Spleen (tissue), 11 donors: ENCODE data around the gene ROR1. TPM values are rescaled to one million over a fixed set of nuclear protein-coding genes. Genes with fewer than 3 reads are reported as not detected.

ENCODE experiments used
- DNase-seq: peaks from one replicate; pipeline ENCODE4 v3.0.0-alpha.2; 2020
- H3K27ac ChIP-seq, 8 donors: fragments of 200-600 bp; sonication (generic) in 7 of 8; 1 replicate in 4 of 8; 2 replicates in 4 of 8; pipeline versions ENCODE4 v1.5.0 to v1.8.0; 2016 to 2021; ENCODE audit warnings: inconsistent platforms in 4 of 8, mild to moderate bottlenecking in 4 of 8, moderate library complexity in 1 of 8
- H3K27me3 ChIP-seq, 7 donors: fragments of 200-600 bp; sonication (generic) in 6 of 7; replicated peaks in 1 of 7; 1 replicate in 4 of 7; 2 replicates in 3 of 7; pipeline versions ENCODE4 v1.5.0 to v1.8.0; 2016 to 2021; ENCODE audit warnings: inconsistent platforms in 3 of 7, mild to moderate bottlenecking in 1 of 7
- H3K36me3 ChIP-seq, 6 donors: fragments of 200-600 bp; sonication (generic) in 5 of 6; 1 replicate in 4 of 6; 2 replicates in 2 of 6; pipeline versions ENCODE4 v1.5.0 to v1.8.0; 2016 to 2021; ENCODE audit warnings: inconsistent platforms in 2 of 6
- H3K4me1 ChIP-seq, 6 donors: fragments of 200-600 bp; sonication (generic) in 5 of 6; 1 replicate in 3 of 6; 2 replicates in 3 of 6; pipeline versions ENCODE4 v1.5.0 to v1.8.0; 2016 to 2021; ENCODE audit warnings: inconsistent platforms in 3 of 6
- H3K4me3 ChIP-seq, 8 donors: fragments of 200-600 bp; sonication (generic) in 7 of 8; 1 replicate in 4 of 8; 2 replicates in 4 of 8; pipeline versions ENCODE4 v1.5.0 to v1.8.0; 2016 to 2021; ENCODE audit warnings: inconsistent platforms in 4 of 8, mild to moderate bottlenecking in 4 of 8, moderate library complexity in 2 of 8
- H3K9me3 ChIP-seq, 8 donors: fragments of 200-600 bp; sonication (generic) in 7 of 8; 1 replicate in 4 of 8; 2 replicates in 4 of 8; pipeline versions ENCODE4 v1.5.0 to v1.8.0; 2016 to 2021; ENCODE audit warnings: inconsistent platforms in 4 of 8
- POLR2A ChIP-seq, 3 donors: fragments of 450-650 bp; IDR thresholded peaks; one replicate each; pipeline ENCODE4 v1.5.1; 2017; ENCODE audit warnings: antibody characterized with exemption in 3 of 3, mild to moderate bottlenecking in 1 of 3
- POLR2AphosphoS5 ChIP-seq, 3 donors: sonication (generic); formaldehyde crosslinking; IDR thresholded peaks; one replicate each; pipeline ENCODE4 v1.5.1; 2017; ENCODE audit warnings: antibody characterized with exemption in 3 of 3
- WGBS, 5 donors: extraction: QIAGEN DNeasy Blood & Tissue Kit in 3 of 5; methylation state at CpG; one replicate each; pipeline versions ENCODE4 v1.1.5 to v1.1.7; 2013 to 2018; 5-methylcytosine and 5-hydroxymethylcytosine counted together
- intact Hi-C: fragments of 100-400 bp; cut with DNase I; formaldehyde crosslinking; loops from one replicate; pipeline ENCODE4 v1.15.0; 2023; ENCODE audit warnings: low total_unique reads
- polyA plus RNA-seq, 3 donors: library from polyadenylated mRNA; stranded (reverse); fragments of 200-250 nt; gene quantifications; one replicate each; pipeline ENCODE4 v1.2.1, GENCODE V29; 2013
- total RNA-seq, 7 donors: library from RNA; depleted of rRNA in 3 of 7; stranded (reverse); fragments of >200 nt in 3 of 7; fragmentation: NEBNext Ultra II Directional in 4 of 7; extraction: Animal tissue kit (Norgen Biotek cat#: 25700) in 4 of 7; gene quantifications; one replicate each; pipeline versions ENCODE4 v1.1.0 to v1.2.1, GENCODE V29; 2016 to 2021
- TF ChIP-seq, protein P1 (sequence below), 11 experiments: fragments of 200-600 bp in 7 of 11; fragments of 450-650 bp in 4 of 11; sonication (generic) in 4 of 11; IDR thresholded peaks in 8 of 11; conservative IDR thresholded peaks in 3 of 11; 1 replicate in 7 of 11; 2 replicates in 4 of 11; pipeline versions ENCODE4 v1.4.0 to v1.8.0; 2016 to 2021; ENCODE audit warnings: antibody characterized with exemption in 11 of 11, inconsistent platforms in 4 of 11, mild to moderate bottlenecking in 1 of 11
- donor health status: healthy with polysubstance abuse.
- donor health status: DM: no; HTN: no; CAD: no; lungs with moderate emphysema.
- donor health status: DM: no; HTN: no; CAD: no.
- donor health status: Bipolar disorder and iron deficiency.
- donor health status: healthy.
- donor health status: DM: no; HTN: no; CAD: no.
- donor health status: DM: yes; HTN: yes; CAD: no.

The ROR1 gene
- total and polyA plus RNA-seq, 10 donors = 0.43 to 12.3 (median 6.4) TPM

DNA sequence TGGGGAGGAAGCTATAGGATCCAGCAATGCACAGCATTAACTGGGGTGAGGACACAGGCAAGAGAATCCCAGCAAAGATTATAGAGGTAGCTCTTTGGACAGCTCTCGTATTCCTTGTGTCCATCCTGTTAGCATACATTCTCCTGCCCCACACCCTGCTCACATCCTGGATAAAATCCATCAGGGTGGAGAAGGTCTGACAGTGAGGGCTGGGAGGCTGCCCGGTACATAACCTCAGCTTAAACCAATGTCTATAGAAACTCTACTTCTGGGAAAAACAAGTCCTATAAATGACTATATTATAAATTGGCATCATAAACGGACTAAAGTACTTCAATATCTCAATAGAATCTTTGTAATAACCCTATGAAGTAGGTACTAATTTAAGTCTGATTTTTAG lies 392.8 kb downstream of the ROR1 start:
- Histone ChIP-seq H3K4me3 (no peak overlapping the region), H3K36me3 (no peaks in the 10 kb centered on the region), H3K9me3 (no peaks in the 10 kb centered on the region), H3K4me1 (peaks cover 0 to 5% (median 2%) of the 10 kb centered on the region in 6 donors), H3K27me3 (no peaks in the 10 kb centered on the region), H3K27ac (no peak overlapping the region)
- WGBS, 5 donors = 73 to 88% (median 86%) methylated on average over 3 of the region's 3 CpGs
- TF ChIP-seq, protein P1, sequence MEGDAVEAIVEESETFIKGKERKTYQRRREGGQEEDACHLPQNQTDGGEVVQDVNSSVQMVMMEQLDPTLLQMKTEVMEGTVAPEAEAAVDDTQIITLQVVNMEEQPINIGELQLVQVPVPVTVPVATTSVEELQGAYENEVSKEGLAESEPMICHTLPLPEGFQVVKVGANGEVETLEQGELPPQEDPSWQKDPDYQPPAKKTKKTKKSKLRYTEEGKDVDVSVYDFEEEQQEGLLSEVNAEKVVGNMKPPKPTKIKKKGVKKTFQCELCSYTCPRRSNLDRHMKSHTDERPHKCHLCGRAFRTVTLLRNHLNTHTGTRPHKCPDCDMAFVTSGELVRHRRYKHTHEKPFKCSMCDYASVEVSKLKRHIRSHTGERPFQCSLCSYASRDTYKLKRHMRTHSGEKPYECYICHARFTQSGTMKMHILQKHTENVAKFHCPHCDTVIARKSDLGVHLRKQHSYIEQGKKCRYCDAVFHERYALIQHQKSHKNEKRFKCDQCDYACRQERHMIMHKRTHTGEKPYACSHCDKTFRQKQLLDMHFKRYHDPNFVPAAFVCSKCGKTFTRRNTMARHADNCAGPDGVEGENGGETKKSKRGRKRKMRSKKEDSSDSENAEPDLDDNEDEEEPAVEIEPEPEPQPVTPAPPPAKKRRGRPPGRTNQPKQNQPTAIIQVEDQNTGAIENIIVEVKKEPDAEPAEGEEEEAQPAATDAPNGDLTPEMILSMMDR (IDR thresholded peaks at IDR 0.05 in 8 of 11, conservative IDR thresholded peaks at IDR 0.05 in 3 of 11) = no peak
- TF ChIP-seq POLR2AphosphoS5 (IDR thresholded peaks at IDR 0.05) (no peak), POLR2A (IDR thresholded peaks at IDR 0.05) (no peak)
- no peak for DNase-seq
- intact Hi-C loops = no loop called here

DNA sequence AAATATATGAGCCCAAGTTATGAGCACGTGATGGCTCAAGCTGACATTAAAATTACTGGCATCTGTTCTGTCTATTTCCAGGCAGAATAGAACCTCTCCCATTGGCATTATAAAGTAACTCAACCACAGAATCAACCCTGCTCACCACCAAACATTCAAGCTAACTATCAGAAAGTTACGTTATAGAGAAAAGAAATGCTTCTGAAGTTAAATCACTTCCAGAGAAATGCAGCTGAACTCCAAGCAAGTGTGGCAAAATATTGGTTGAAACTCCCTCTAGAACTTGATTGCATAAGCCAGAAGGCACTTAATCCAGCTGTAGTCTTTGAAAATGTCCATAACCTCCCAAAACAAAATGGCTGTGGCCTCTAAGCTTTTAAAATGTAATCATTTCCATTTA lies 393.4 kb downstream of the ROR1 start:
- WGBS, 5 donors = 47 to 85% (median 70%) methylated on average over 2 of the region's 2 CpGs
- TF ChIP-seq, protein P1 (IDR thresholded peaks at IDR 0.05 in 8 of 11, conservative IDR thresholded peaks at IDR 0.05 in 3 of 11) = no peak
- TF ChIP-seq POLR2AphosphoS5 (IDR thresholded peaks at IDR 0.05) (no peak), POLR2A (IDR thresholded peaks at IDR 0.05) (no peak)
- Histone ChIP-seq H3K27ac (no peak overlapping the region), H3K36me3 (no peaks in the 10 kb centered on the region), H3K4me1 (peaks cover 0 to 11% (median 5%) of the 10 kb centered on the region in 6 donors), H3K4me3 (no peak overlapping the region), H3K9me3 (no peaks in the 10 kb centered on the region), H3K27me3 (no peaks in the 10 kb centered on the region)
- intact Hi-C loops = no loop called here
- DNase-seq = no peak

DNA sequence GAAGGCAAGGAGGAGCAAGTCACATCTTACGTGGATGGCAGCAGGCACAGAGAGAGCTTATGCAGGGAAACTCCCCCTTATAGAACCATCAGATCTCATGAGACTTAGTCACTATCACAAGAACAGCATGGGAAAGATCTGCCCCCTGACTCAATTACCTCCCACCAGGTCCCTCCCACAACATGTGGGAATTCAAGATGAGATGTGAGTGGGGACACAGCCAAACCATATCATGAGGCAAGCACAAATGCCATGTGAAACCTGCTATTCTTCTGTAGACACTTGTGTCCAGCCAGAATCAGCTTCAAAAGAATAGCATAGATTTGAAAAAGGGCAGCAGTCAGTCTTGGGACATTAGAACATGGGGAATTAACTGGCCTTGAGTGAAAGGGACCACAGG lies 397.4 kb downstream of the ROR1 start:
- TF ChIP-seq POLR2A (IDR thresholded peaks at IDR 0.05) (no peak), POLR2AphosphoS5 (IDR thresholded peaks at IDR 0.05) (no peak)
- TF ChIP-seq, protein P1 (IDR thresholded peaks at IDR 0.05 in 8 of 11, conservative IDR thresholded peaks at IDR 0.05 in 3 of 11) = no peak
- Histone ChIP-seq H3K9me3 (no peaks in the 10 kb centered on the region), H3K36me3 (no peaks in the 10 kb centered on the region), H3K4me1 (peaks cover 0 to 19% (median 6%) of the 10 kb centered on the region in 6 donors), H3K27ac (peak overlapping the region in 3 of 8 donors; percentile 11 to 50 (median 14)), H3K4me3 (no peak overlapping the region), H3K27me3 (no peaks in the 10 kb centered on the region)
- no peak for DNase-seq
- 71 to 94% (median 87%) methylated on average over 1 of the region's 1 CpG for WGBS, 5 donors
- intact Hi-C loops = no loop called here

DNA sequence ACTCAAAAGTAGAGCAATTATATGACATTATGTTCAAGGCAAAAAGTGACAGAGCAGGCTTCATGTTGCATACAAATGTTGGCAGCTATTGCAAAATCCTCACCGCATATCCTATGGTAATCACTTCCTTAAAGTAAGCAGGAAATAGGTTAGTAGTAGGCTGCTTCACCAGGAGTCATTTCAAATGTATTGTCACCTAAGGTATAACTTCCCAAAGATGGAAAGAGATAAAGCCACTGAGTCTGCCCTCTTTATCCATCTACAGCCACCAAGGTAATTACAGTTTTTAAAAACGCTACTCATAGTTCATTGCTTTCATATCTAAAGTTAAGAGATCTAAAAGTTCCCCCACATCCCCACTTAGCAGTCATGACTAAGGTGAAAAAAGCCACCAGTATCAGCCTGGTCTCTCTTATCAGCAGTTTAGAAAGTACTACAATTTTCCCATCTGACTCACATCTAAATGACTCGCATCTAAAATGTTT lies 398.0 kb downstream of the ROR1 start:
- no peaks in the 10 kb centered on the region for H3K27me3 ChIP-seq
- intact Hi-C loops = no loop called here
- H3K4me1 ChIP-seq = peaks cover 0 to 19% (median 6%) of the 10 kb centered on the region in 6 donors
- H3K9me3 ChIP-seq = no peaks in the 10 kb centered on the region
- no peaks in the 10 kb centered on the region for H3K36me3 ChIP-seq
- peak overlapping the region in 1 of 8 donors; percentile 50 for H3K27ac ChIP-seq
- DNase-seq = no peak
- no peak for TF ChIP-seq POLR2A (IDR thresholded peaks at IDR 0.05)
- no peak for TF ChIP-seq POLR2AphosphoS5 (IDR thresholded peaks at IDR 0.05)
- TF ChIP-seq, protein P1 (IDR thresholded peaks at IDR 0.05 in 8 of 11, conservative IDR thresholded peaks at IDR 0.05 in 3 of 11) = no peak
- 18 to 35% (median 26%) methylated on average over 3 of the region's 3 CpGs for WGBS, 5 donors
- H3K4me3 ChIP-seq = no peak overlapping the region
